Prostate gland (tissue), 2 donors: Measurements from ENCODE around the gene PPARA. TPM values are rescaled to one million over a fixed set of nuclear protein-coding genes. Genes with fewer than 3 reads are reported as not detected.

ENCODE experiments used
- DNase-seq: peaks from one replicate; pipeline ENCODE4 v3.0.0-alpha.2; 2019; ENCODE audit warnings: low spot score
- H3K27ac ChIP-seq, 2 donors: fragments of 200-600 bp; sonication (generic); 2 replicates each; pipeline ENCODE4 v1.5.1; 2017 to 2019
- H3K27me3 ChIP-seq: fragments of 200-600 bp; sonication (generic); replicated peaks from 2 replicates; pipeline ENCODE4 v1.5.1; 2019; ENCODE audit not compliant: insufficient read depth
- H3K36me3 ChIP-seq, 2 donors: fragments of 200-600 bp; sonication (generic); 1 replicate in 1 of 2; 2 replicates in 1 of 2; pipeline versions ENCODE4 v1.5.1 to v1.8.1; 2017 to 2019
- H3K4me1 ChIP-seq: fragments of 200-600 bp; sonication (generic); replicated peaks from 2 replicates; pipeline ENCODE4 v1.5.1; 2019
- H3K4me3 ChIP-seq, 2 donors: fragments of 200-600 bp; sonication (generic); 2 replicates each; pipeline ENCODE4 v1.5.1; 2017 to 2019
- H3K9me3 ChIP-seq: fragments of 200-600 bp; sonication (generic); 2 replicates; pipeline ENCODE4 v1.5.1; 2017
- POLR2A ChIP-seq: fragments of 450-650 bp; IDR thresholded peaks from one replicate; pipeline ENCODE4 v1.6.1; 2016; ENCODE audit warnings: antibody characterized with exemption, mild to moderate bottlenecking
- POLR2AphosphoS5 ChIP-seq: sonication (generic); formaldehyde crosslinking; IDR thresholded peaks from one replicate; pipeline ENCODE4 v1.6.1; 2017; ENCODE audit warnings: antibody characterized with exemption
- WGBS: methylation state at CpG from one replicate; pipeline ENCODE4 v1.1.5; 2018; 5-methylcytosine and 5-hydroxymethylcytosine counted together
- intact Hi-C: fragments of 100-400 bp; cut with DNase I; formaldehyde crosslinking; loops from one replicate; pipeline ENCODE4 v1.14.2; 2022
- microRNA counts, 2 donors: library from miRNA; unstranded; fragments of <30 nt; microRNA quantifications; one replicate each; lab custom pipeline; 2016 to 2017
- total RNA-seq, 2 donors: library from RNA; depleted of rRNA; stranded (reverse); fragments of >200 nt; gene quantifications; one replicate each; pipeline ENCODE4 v1.1.0, GENCODE V29; 2016
- TF ChIP-seq, protein P1 (sequence below), 4 experiments: fragments of 200-600 bp in 2 of 4; fragments of 450-650 bp in 2 of 4; sonication (generic) in 2 of 4; IDR thresholded peaks; 1 replicate in 3 of 4; 2 replicates in 1 of 4; pipeline ENCODE4 v1.5.1; 2016 to 2019; ENCODE audit warnings: antibody characterized with exemption in 4 of 4, mild to moderate bottlenecking in 2 of 4, moderate library complexity in 2 of 4

Gene PPARA
- total RNA-seq, 2 donors from 2014 or later = 21.2 to 27.3 TPM

- 96% methylated on average over 17 of the region's 17 CpGs for WGBS
- no peak overlapping the region for H3K27ac ChIP-seq
- no peak for DNase-seq
- TF ChIP-seq POLR2AphosphoS5 (no peak), POLR2A (no peak)
- TF ChIP-seq, protein P1, sequence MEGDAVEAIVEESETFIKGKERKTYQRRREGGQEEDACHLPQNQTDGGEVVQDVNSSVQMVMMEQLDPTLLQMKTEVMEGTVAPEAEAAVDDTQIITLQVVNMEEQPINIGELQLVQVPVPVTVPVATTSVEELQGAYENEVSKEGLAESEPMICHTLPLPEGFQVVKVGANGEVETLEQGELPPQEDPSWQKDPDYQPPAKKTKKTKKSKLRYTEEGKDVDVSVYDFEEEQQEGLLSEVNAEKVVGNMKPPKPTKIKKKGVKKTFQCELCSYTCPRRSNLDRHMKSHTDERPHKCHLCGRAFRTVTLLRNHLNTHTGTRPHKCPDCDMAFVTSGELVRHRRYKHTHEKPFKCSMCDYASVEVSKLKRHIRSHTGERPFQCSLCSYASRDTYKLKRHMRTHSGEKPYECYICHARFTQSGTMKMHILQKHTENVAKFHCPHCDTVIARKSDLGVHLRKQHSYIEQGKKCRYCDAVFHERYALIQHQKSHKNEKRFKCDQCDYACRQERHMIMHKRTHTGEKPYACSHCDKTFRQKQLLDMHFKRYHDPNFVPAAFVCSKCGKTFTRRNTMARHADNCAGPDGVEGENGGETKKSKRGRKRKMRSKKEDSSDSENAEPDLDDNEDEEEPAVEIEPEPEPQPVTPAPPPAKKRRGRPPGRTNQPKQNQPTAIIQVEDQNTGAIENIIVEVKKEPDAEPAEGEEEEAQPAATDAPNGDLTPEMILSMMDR (IDR thresholded peaks at IDR 0.05) = no peak
- H3K27me3 ChIP-seq = no peaks in the 10 kb centered on the region
- no peaks in the 10 kb centered on the region for H3K4me1 ChIP-seq
- H3K9me3 ChIP-seq = no peaks in the 10 kb centered on the region
- peaks cover 0 to 8% of the 10 kb centered on the region in 2 donors for H3K36me3 ChIP-seq
- H3K4me3 ChIP-seq = no peak overlapping the region
- intact Hi-C loops = no loop called here
Measured at GRCh38 chr22:46290121-46290842, 140.0 kb downstream of the PPARA start.

GRCh38 chr22:46290843-46291785 is 140.8 kb downstream of the PPARA start:
- no peak for DNase-seq
- no peak overlapping the region for H3K27ac ChIP-seq
- H3K4me3 ChIP-seq = no peak overlapping the region
- intact Hi-C loops = no loop called here
- WGBS = 96% methylated on average over 23 of the region's 23 CpGs
- H3K9me3 ChIP-seq = no peaks in the 10 kb centered on the region
- H3K4me1 ChIP-seq = no peaks in the 10 kb centered on the region
- TF ChIP-seq, protein P1 (IDR thresholded peaks at IDR 0.05) = no peak
- TF ChIP-seq POLR2A (no peak), POLR2AphosphoS5 (no peak)
- H3K36me3 ChIP-seq = peaks cover 0 to 8% of the 10 kb centered on the region in 2 donors
- no peaks in the 10 kb centered on the region for H3K27me3 ChIP-seq

GRCh38 chr22:46292173-46292572 is 141.8 kb downstream of the PPARA start:
- WGBS = 97% methylated on average over 3 of the region's 3 CpGs
- DNase-seq = no peak
- Histone ChIP-seq H3K36me3 (peaks cover 0 to 8% of the 10 kb centered on the region in 2 donors), H3K4me1 (no peaks in the 10 kb centered on the region), H3K27me3 (no peaks in the 10 kb centered on the region), H3K27ac (no peak overlapping the region), H3K9me3 (no peaks in the 10 kb centered on the region), H3K4me3 (no peak overlapping the region)
- intact Hi-C loops = no loop called here
- no peak for TF ChIP-seq POLR2A
- no peak for TF ChIP-seq POLR2AphosphoS5
- TF ChIP-seq, protein P1 (IDR thresholded peaks at IDR 0.05) = no peak

DNA sequence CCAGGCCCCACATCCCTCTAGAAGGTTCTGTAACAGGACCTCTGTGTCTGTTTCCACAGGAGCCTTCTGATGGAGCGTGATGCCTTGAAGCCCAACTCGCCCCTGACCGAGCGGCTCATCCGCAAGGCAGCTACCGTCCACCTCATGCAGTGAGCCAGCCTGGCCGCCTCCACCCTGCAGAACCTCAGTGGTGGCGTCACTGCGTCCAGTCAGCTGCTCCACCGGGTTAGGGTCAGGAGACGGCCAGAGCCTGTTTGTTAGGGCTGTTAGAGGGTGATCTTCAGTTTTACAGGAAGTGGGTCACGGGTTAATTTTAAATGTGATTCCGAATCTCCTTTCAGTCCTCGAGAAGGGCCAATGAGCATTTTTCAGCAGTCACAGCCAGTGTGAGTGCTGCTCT is 142.4 kb downstream of the PPARA start:
- Histone ChIP-seq H3K27ac (no peak overlapping the region), H3K36me3 (peaks cover 0 to 8% of the 10 kb centered on the region in 2 donors), H3K27me3 (no peaks in the 10 kb centered on the region), H3K4me1 (no peaks in the 10 kb centered on the region), H3K4me3 (no peak overlapping the region), H3K9me3 (no peaks in the 10 kb centered on the region)
- TF ChIP-seq, protein P1 (IDR thresholded peaks at IDR 0.05) = no peak
- TF ChIP-seq POLR2AphosphoS5 = no peak
- no peak for TF ChIP-seq POLR2A
- DNase-seq = no peak
- WGBS = 95% methylated on average over 9 of the region's 14 CpGs
- intact Hi-C loops = no loop called here

MicroRNAs encoded within 50 kb of the gene (microRNA counts, 767-probe panel; counts per million panel counts)
- microRNA hsa-let-7b-5p (lab: Ali Mortazavi, UCI) = 8,078 to 8,522 counts per million in 2 donors

Other genes starting within 250 kb of the PPARA start
- 1 to 10 TPM; 7.5 to 7.7 TPM for gene WNT7B, start 173.4 kb upstream of the PPARA start, total RNA-seq
- gene CDPF1, start 99.8 kb downstream of the PPARA start, total RNA-seq = 10 to 100 TPM; 16.2 to 20.6 TPM
- gene PKDREJ, start 112.8 kb downstream of the PPARA start, total RNA-seq = under 1 TPM in 1 of 2 donors, not detected in 1; 0.68 TPM
- 100 to 1,000 TPM in 1 of 2 donors, 10 to 100 TPM in 1; 47.6 to 115 TPM for gene TTC38, start 117.5 kb downstream of the PPARA start, total RNA-seq
- 1 to 10 TPM in 1 of 2 donors, under 1 TPM in 1; 0.46 to 4.8 TPM for gene GTSE1, start 146.3 kb downstream of the PPARA start, total RNA-seq
- gene TRMU, start 185.2 kb downstream of the PPARA start, total RNA-seq = 10 to 100 TPM; 35.1 to 52.9 TPM